NCI-H1694 (cell line): ENCODE data around the gene BROX.

Experiments used
- DNase-seq: peaks from one replicate; lab custom pipeline; 2025; lab: John Stamatoyannopoulos, UW

The BROX gene

DNA sequence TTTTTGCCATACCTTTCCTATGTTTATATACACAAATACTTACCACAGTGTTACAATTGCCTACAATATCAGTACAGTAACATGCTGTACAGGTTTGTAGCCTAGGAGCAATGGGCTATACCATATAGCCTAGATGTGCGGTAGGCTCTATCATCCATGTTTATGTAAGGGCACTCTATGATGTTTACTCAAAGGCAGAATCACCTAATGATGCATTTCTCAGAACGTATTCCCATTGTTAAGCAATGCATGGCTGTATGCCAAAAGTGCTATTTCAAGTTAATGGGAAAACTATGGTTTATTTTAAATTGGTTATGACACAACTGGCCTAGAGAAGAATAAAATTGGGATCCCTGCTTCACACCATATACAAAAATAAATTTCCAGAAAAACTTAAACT is 65.6 kb downstream of the BROX start:
- DNase-seq, result no peak

DNA sequence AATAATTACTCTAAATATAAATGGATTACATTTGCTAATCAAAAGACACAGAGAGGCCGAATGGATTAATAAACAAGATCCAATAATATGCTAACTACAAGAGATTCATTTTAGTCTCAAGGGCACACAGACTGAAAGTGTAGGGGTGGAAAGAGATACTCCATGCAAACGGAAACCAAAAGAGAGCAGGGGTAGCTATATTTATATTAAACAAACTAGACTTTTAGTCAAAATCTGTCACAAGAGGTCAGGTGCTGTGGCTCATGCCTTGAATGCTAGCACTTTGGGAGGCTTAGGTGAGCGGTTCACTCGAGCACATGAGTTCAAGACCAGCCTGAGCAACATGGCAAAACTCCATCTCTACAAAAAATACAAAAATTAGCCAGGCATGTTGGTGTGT is 68.9 kb downstream of the BROX start:
- no peak for DNase-seq

DNA sequence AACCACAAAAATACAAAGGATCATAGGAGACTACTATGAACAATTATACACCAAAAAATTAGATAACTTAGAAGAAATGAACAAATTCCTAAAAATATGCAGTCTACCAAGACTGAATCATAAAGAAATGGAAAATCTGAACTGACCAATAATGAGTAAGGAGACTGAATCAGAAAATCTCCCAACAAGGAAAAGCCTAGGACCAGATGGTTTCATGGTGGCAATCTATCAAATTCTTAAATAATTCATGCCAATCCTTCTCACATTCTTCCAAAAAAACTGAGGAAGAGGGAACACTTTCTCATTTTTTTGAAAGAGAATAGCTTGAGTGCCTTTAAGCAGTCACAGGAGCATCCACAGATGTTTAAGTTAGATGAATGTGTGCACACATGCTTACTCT is 70.7 kb downstream of the BROX start:
- no peak for DNase-seq

DNA sequence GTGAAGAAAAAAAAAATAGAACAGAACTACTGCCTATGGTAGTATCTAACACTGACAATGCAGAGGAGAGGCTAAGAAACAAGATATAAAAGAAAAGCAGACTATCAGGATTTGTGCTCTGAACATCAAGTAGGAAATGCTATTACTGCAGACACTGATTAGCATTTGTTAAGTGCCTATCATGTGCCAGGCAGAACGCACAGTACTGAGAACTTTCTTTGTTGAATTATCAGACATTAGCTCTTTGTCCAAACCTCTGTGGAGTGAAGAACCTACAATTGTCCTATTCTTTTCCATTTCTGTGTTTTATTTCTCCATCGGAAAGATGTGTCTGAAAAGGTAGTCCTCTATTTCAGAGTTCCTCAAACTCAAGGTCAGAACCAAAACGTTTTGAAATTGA is 72.0 kb downstream of the BROX start:
- no peak for DNase-seq
